Femur (tissue), 1 donor: ENCODE measurements around the gene INSC.

ENCODE experiments used
- DNase-seq: peaks from one replicate; pipeline ENCODE4 v3.0.0-alpha.2; 2017

The INSC gene

GRCh38 chr11:15111215-15111614, 3.5 kb upstream of the INSC start:
- no peak for DNase-seq

- peak; percentile 90 for DNase-seq
These were observed 2.6 kb upstream of the INSC start for GRCh38 chr11:15112131-15112541.

- DNase-seq: peak; percentile 55
These were observed 1.3 kb upstream of the INSC start for GRCh38 chr11:15113381-15113780.

- DNase-seq: no peak
These were observed 963 bp downstream of the INSC start for GRCh38 chr11:15115686-15116085.

GRCh38 chr11:15117751-15118150, 3.0 kb downstream of the INSC start:
- no peak for DNase-seq

- DNase-seq: no peak
These were observed 3.7 kb downstream of the INSC start for GRCh38 chr11:15118431-15118830.

- peak; percentile 50 for DNase-seq
These were observed 4.6 kb downstream of the INSC start for GRCh38 chr11:15119352-15119751.

- no peak for DNase-seq
These were observed 5.1 kb downstream of the INSC start for GRCh38 chr11:15119826-15120225.

GRCh38 chr11:15123849-15124248, 9.1 kb downstream of the INSC start:
- DNase-seq: no peak

GRCh38 chr11:15124528-15124927, 9.8 kb downstream of the INSC start:
- DNase-seq: no peak

GRCh38 chr11:15127341-15127740, 12.6 kb downstream of the INSC start:
- no peak for DNase-seq

GRCh38 chr11:15128621-15129020, 13.9 kb downstream of the INSC start:
- DNase-seq: no peak

- DNase-seq: no peak
These were observed 21.4 kb downstream of the INSC start for GRCh38 chr11:15136166-15136565.

- DNase-seq: no peak
These were observed 24.5 kb downstream of the INSC start for GRCh38 chr11:15139096-15139770.

GRCh38 chr11:15139958-15140659, 25.4 kb downstream of the INSC start:
- DNase-seq: no peak

GRCh38 chr11:15141381-15141780, 26.7 kb downstream of the INSC start:
- no peak for DNase-seq

- DNase-seq: no peak
These were observed 28.1 kb downstream of the INSC start for GRCh38 chr11:15142838-15143237.

GRCh38 chr11:15143855-15144254, 29.1 kb downstream of the INSC start:
- DNase-seq: no peak

GRCh38 chr11:15144347-15144746, 29.6 kb downstream of the INSC start:
- DNase-seq: no peak

GRCh38 chr11:15145151-15145550, 30.4 kb downstream of the INSC start:
- DNase-seq: no peak

- DNase-seq: no peak
These were observed 30.9 kb downstream of the INSC start for GRCh38 chr11:15145615-15146014.

- no peak for DNase-seq
These were observed 31.7 kb downstream of the INSC start for GRCh38 chr11:15146271-15147003.

GRCh38 chr11:15148169-15148568, 33.4 kb downstream of the INSC start:
- DNase-seq: no peak

- DNase-seq: no peak
These were observed 34.3 kb downstream of the INSC start for GRCh38 chr11:15149050-15149449.
